ENCODE measurements around the gene DENND2D. TPM values are rescaled to one million over a fixed set of nuclear protein-coding genes. Genes with fewer than 3 reads are reported as not detected.

Gene DENND2D
- total and polyA plus RNA-seq, 10 of the 15 experiments (the other 5 are each of a cell fraction or from before 2014, with no cell fraction given) = 149 to 375 (median 172) TPM

DNA sequence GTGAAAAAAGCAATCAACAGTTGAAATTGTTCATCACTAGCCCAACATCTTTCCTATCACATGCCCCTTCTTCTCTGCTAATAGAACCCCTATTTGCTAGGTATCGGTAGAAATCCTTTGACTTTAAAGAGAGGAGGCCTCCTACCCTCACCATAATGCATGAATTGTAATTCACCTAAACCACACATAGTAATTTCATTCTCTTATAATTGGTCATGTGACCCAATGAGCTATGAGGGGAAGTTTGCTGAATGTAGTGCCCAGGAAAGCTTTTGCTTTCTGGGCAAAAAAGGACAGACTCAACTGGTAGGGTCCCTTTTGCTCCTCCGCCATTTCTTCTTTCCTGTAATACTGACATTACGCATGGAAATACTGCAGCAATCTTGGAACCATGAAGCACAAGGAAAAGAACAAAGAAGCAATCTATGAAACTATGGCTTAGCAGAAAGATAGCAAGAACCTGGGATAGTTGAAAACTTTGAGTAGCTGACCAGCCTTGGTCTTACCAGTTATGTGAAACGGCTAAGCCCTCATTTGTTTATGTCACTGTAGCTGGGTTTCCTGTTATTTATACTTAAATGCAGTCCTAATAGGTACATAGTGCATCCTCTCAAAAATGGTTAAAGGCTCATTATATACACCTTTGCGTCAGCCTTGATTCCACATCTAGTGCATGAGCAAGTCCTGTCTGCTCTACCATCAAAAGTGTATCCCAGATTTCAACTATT lies 16.9 kb upstream of the DENND2D start (continued):
- TF ChIP-seq, protein P1, sequence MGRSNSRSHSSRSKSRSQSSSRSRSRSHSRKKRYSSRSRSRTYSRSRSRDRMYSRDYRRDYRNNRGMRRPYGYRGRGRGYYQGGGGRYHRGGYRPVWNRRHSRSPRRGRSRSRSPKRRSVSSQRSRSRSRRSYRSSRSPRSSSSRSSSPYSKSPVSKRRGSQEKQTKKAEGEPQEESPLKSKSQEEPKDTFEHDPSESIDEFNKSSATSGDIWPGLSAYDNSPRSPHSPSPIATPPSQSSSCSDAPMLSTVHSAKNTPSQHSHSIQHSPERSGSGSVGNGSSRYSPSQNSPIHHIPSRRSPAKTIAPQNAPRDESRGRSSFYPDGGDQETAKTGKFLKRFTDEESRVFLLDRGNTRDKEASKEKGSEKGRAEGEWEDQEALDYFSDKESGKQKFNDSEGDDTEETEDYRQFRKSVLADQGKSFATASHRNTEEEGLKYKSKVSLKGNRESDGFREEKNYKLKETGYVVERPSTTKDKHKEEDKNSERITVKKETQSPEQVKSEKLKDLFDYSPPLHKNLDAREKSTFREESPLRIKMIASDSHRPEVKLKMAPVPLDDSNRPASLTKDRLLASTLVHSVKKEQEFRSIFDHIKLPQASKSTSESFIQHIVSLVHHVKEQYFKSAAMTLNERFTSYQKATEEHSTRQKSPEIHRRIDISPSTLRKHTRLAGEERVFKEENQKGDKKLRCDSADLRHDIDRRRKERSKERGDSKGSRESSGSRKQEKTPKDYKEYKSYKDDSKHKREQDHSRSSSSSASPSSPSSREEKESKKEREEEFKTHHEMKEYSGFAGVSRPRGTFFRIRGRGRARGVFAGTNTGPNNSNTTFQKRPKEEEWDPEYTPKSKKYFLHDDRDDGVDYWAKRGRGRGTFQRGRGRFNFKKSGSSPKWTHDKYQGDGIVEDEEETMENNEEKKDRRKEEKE (IDR thresholded peaks at IDR 0.05) = no peak
- TF ChIP-seq IRF4 (IDR thresholded peaks at IDR 0.05; ENCODE audit: low read depth, low read length) (peak; percentile 58; the same call in 1 of the 2 replicates), MXI1 (IDR thresholded peaks at IDR 0.05; ENCODE audit: low read depth, low read length) (no peak), SREBF1 (IDR thresholded peaks at IDR 0.05; ENCODE audit: low read length) (no peak), SIN3A (IDR thresholded peaks at IDR 0.05; ENCODE audit: low read depth, low read length) (no peak), NRF1 (conservative IDR thresholded peaks at IDR 0.05; ENCODE audit: low read depth, low read length) (no peak), FOXM1 (IDR thresholded peaks at IDR 0.05; ENCODE audit: low read depth, low read length) (no peak), RELB (IDR thresholded peaks at IDR 0.05; ENCODE audit: low read depth) (0 out of 2 replicates have a peak, but pooled peaks have one; percentile 51), KDM1A (IDR thresholded peaks at IDR 0.05; ENCODE audit: borderline replicate concordance) (no peak), ATF2 (IDR thresholded peaks at IDR 0.05; ENCODE audit: low read length) (no peak), TBL1XR1 (IDR thresholded peaks at IDR 0.05; ENCODE audit: low read depth, low read length) (peak; percentile 52; the same call in 1 of the 2 replicates), TCF7 (IDR thresholded peaks at IDR 0.05; ENCODE audit: borderline replicate concordance) (peak; percentile 48; the same call in 1 of the 2 replicates), CEBPB (IDR thresholded peaks at IDR 0.05; ENCODE audit: borderline replicate concordance in 1 of 2, low read depth in 2 of 2, low read length in 2 of 2) (no peak), STAT1 (conservative IDR thresholded peaks at IDR 0.05) (no peak), RBBP5 (conservative IDR thresholded peaks at IDR 0.05) (no peak), BACH1 (IDR thresholded peaks at IDR 0.05; ENCODE audit: borderline replicate concordance) (no peak), ZNF207 (IDR thresholded peaks at IDR 0.05; ENCODE audit: borderline replicate concordance) (no peak), CHD1 (IDR thresholded peaks at IDR 0.05; ENCODE audit: low read depth, low read length) (no peak)
- TF ChIP-seq, protein P2, sequence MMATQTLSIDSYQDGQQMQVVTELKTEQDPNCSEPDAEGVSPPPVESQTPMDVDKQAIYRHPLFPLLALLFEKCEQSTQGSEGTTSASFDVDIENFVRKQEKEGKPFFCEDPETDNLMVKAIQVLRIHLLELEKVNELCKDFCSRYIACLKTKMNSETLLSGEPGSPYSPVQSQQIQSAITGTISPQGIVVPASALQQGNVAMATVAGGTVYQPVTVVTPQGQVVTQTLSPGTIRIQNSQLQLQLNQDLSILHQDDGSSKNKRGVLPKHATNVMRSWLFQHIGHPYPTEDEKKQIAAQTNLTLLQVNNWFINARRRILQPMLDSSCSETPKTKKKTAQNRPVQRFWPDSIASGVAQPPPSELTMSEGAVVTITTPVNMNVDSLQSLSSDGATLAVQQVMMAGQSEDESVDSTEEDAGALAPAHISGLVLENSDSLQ (IDR thresholded peaks at IDR 0.05) = no peak
- TF ChIP-seq, protein P3, sequence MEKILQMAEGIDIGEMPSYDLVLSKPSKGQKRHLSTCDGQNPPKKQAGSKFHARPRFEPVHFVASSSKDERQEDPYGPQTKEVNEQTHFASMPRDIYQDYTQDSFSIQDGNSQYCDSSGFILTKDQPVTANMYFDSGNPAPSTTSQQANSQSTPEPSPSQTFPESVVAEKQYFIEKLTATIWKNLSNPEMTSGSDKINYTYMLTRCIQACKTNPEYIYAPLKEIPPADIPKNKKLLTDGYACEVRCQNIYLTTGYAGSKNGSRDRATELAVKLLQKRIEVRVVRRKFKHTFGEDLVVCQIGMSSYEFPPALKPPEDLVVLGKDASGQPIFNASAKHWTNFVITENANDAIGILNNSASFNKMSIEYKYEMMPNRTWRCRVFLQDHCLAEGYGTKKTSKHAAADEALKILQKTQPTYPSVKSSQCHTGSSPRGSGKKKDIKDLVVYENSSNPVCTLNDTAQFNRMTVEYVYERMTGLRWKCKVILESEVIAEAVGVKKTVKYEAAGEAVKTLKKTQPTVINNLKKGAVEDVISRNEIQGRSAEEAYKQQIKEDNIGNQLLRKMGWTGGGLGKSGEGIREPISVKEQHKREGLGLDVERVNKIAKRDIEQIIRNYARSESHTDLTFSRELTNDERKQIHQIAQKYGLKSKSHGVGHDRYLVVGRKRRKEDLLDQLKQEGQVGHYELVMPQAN (conservative IDR thresholded peaks at IDR 0.05) = no peak
- TF ChIP-seq, protein P4, sequence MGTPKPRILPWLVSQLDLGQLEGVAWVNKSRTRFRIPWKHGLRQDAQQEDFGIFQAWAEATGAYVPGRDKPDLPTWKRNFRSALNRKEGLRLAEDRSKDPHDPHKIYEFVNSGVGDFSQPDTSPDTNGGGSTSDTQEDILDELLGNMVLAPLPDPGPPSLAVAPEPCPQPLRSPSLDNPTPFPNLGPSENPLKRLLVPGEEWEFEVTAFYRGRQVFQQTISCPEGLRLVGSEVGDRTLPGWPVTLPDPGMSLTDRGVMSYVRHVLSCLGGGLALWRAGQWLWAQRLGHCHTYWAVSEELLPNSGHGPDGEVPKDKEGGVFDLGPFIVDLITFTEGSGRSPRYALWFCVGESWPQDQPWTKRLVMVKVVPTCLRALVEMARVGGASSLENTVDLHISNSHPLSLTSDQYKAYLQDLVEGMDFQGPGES (IDR thresholded peaks at IDR 0.05) = no peak
